DOHH2 (cell line): ENCODE data around the gene SPOUT1.
A peak's percentile ranks its signal among the peaks of the same experiment; 100 is the strongest.

Source experiments
- H3F3A ChIP-seq: fragments of 200-600 bp; sonication (generic), shearing (Covaris generic); 2 replicates; pipeline ENCODE4 v1.6.0; 2016; ENCODE audit warnings: antibody characterized with exemption, mild to moderate bottlenecking; ENCODE audit not compliant: control insufficient read depth, insufficient read depth
- H3K27ac ChIP-seq: fragments of 200-600 bp; sonication (generic); 2 replicates; pipeline ENCODE4 v1.5.1; 2014; ENCODE audit warnings: low read depth, mild to moderate bottlenecking, low read length, moderate library complexity
- H3K27me3 ChIP-seq: fragments of 200-600 bp; sonication (generic); 2 replicates; pipeline ENCODE4 v1.6.1; 2014; ENCODE audit warnings: mild to moderate bottlenecking, low read length, mixed read lengths; ENCODE audit not compliant: control insufficient read depth
- H3K36me3 ChIP-seq: fragments of 200-600 bp; sonication (generic); 2 replicates; pipeline ENCODE4 v1.6.1; 2014; ENCODE audit warnings: mild to moderate bottlenecking, low read length, moderate library complexity, mixed read lengths; ENCODE audit not compliant: control insufficient read depth
- H3K4me1 ChIP-seq: fragments of 200-600 bp; sonication (generic); 2 replicates; pipeline ENCODE4 v1.6.1; 2014; ENCODE audit warnings: mild to moderate bottlenecking, low read length, mixed read lengths; ENCODE audit not compliant: control insufficient read depth
- H3K4me2 ChIP-seq: fragments of 200-600 bp; sonication (generic); 2 replicates; pipeline ENCODE4 v1.6.0; 2014; ENCODE audit warnings: mild to moderate bottlenecking, low read length, moderate library complexity
- H3K4me3 ChIP-seq: fragments of 200-600 bp; sonication (generic); 2 replicates; pipeline ENCODE4 v1.5.1; 2014; ENCODE audit warnings: mild to moderate bottlenecking, low read length, mixed read lengths
- H3K79me2 ChIP-seq: fragments of 200-600 bp; sonication (generic); 2 replicates; pipeline ENCODE4 v1.6.1; 2014; ENCODE audit warnings: mild to moderate bottlenecking, low read length, mixed read lengths; ENCODE audit not compliant: control insufficient read depth
- H3K9me2 ChIP-seq: fragments of 200-600 bp; sonication (generic); replicated peaks from 2 replicates; pipeline ENCODE4 v1.6.1; 2014; ENCODE audit warnings: mild to moderate bottlenecking, low read length, mixed read lengths; ENCODE audit not compliant: control insufficient read depth
- H3K9me3 ChIP-seq: fragments of 200-600 bp; sonication (generic); 2 replicates; pipeline ENCODE4 v1.6.1; 2014; ENCODE audit warnings: antibody characterized with exemption, low read length, mixed read lengths; ENCODE audit not compliant: control insufficient read depth, insufficient read depth
- H4K20me1 ChIP-seq: fragments of 200-600 bp; sonication (generic); 2 replicates; pipeline ENCODE4 v1.6.0; 2014; ENCODE audit warnings: low read depth, mild to moderate bottlenecking, antibody characterized with exemption, low read length, moderate library complexity; ENCODE audit not compliant: control insufficient read depth, insufficient read depth
- EZH2phosphoT487 ChIP-seq: fragments of 200-600 bp; sonication (generic); IDR thresholded peaks from 2 replicates; pipeline ENCODE4 v1.6.1; 2017; ENCODE audit warnings: borderline replicate concordance, mild to moderate bottlenecking, antibody characterized with exemption, low read length, moderate library complexity, mixed read lengths
- TF ChIP-seq, protein P1 (sequence below): fragments of 200-600 bp; sonication (generic); IDR thresholded peaks from one replicate; pipeline ENCODE4 v1.5.1; 2014; ENCODE audit warnings: antibody characterized with exemption, mild to moderate bottlenecking, low read depth, low read length; ENCODE audit not compliant: poor library complexity, severe bottlenecking

The SPOUT1 gene

DNA sequence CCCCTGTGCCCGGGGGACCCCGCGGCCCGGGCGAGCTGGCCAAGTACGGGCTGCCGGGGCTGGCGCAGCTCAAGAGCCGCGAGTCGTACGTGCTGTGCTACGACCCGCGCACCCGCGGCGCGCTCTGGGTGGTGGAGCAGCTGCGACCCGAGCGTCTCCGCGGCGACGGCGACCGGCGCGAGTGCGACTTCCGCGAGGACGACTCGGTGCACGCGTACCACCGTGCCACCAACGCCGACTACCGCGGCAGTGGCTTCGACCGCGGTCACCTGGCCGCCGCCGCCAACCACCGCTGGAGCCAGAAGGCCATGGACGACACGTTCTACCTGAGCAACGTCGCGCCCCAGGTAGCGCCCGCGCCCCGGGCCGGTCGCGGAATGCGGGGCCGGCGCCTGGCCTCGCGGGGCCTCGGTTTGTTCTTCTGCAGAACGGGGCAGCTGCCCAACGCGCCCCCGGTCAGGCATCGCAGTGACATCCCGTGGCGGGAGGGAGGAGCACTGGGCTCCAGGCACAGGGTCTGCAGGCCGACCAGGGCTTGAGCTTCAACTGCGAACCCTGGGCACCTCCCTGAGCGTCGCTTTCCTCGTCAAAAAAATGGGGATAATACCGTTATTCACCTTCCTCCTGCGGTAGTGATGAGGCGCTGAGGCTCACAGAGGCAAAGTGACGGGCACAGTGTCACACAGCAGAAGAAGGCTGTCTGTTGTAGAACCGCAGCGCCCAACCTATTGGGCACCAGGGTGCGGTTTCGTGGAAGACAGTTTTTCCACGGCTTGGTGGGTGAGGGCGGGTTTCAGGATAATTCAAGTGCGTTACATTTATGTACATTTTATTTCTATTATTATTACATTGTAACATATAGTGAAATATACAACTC lies 10.5 kb downstream of the SPOUT1 start:
- Histone ChIP-seq H3K4me2 (peak overlapping the region; percentile 98), H3K79me2 (peaks cover 19% of the 10 kb centered on the region), H4K20me1 (no peaks in the 10 kb centered on the region), H3K27me3 (no peaks in the 10 kb centered on the region), H3K27ac (peak overlapping the region; percentile 32; the same call in 1 of the 2 replicates), H3K9me2 (no peaks in the 10 kb centered on the region), H3K9me3 (no peaks in the 10 kb centered on the region), H3K4me3 (peak overlapping the region; percentile 89), H3F3A (no peaks in the 10 kb centered on the region), H3K36me3 (peaks cover 50% of the 10 kb centered on the region), H3K4me1 (peaks cover 29% of the 10 kb centered on the region)
- TF ChIP-seq, protein P1, sequence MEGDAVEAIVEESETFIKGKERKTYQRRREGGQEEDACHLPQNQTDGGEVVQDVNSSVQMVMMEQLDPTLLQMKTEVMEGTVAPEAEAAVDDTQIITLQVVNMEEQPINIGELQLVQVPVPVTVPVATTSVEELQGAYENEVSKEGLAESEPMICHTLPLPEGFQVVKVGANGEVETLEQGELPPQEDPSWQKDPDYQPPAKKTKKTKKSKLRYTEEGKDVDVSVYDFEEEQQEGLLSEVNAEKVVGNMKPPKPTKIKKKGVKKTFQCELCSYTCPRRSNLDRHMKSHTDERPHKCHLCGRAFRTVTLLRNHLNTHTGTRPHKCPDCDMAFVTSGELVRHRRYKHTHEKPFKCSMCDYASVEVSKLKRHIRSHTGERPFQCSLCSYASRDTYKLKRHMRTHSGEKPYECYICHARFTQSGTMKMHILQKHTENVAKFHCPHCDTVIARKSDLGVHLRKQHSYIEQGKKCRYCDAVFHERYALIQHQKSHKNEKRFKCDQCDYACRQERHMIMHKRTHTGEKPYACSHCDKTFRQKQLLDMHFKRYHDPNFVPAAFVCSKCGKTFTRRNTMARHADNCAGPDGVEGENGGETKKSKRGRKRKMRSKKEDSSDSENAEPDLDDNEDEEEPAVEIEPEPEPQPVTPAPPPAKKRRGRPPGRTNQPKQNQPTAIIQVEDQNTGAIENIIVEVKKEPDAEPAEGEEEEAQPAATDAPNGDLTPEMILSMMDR = peak; percentile 15
- no peak for TF ChIP-seq EZH2phosphoT487

DNA sequence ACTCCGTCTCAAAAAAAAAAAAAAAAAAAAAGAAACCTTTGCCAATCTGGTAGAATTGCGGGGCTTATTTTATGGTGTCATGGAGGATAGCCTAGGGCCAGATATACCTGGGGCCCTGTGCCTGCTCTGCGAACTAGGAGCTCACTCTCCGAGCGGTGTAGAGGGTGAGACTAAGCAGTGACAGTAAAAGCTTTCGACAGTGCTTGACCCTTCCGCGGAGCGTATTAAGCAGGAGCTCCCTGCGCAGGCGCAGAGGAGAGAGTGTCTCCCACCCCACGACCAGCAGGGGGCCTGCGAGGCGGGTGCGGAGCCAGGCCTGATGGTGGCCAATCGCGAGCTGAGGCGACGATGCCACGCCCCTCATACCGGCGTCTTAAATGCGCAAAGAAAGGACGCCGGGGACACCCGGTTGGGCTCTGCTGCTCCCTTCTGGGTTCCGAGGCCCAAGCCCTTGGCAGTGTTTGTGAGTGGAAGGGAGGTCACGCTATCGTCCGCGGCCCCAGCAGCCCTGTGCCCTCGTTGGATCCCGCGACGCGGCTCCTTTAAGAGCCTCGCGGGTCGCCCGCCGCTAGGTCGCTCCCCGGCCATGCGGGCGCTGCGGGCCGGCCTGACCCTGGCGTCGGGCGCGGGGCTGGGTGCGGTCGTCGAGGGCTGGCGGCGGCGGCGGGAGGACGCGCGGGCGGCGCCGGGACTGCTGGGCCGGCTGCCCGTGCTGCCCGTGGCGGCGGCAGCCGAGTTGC lies 11.3 kb downstream of the SPOUT1 start, which contains the start of gene ENDOG:
TSS of gene ENDOG (plus strand) at position 402 of the 740 bp plus-strand sequence. CDS start at position 587, 185 bp downstream.
- Histone ChIP-seq H3K4me1 (peaks cover 29% of the 10 kb centered on the region), H4K20me1 (no peaks in the 10 kb centered on the region), H3K9me3 (no peaks in the 10 kb centered on the region), H3K4me2 (peak within 1 kb of the TSS; percentile 98), H3K9me2 (no peaks in the 10 kb centered on the region), H3K79me2 (peaks cover 19% of the 10 kb centered on the region), H3K36me3 (peaks cover 42% of the 10 kb centered on the region), H3K27ac (peak within 1 kb of the TSS; percentile 32; the same call in 1 of the 2 replicates), H3F3A (no peaks in the 10 kb centered on the region), H3K4me3 (peak within 1 kb of the TSS; percentile 89), H3K27me3 (no peaks in the 10 kb centered on the region)
- TF ChIP-seq, protein P1 = peak; percentile 87
- TF ChIP-seq EZH2phosphoT487 = no peak

DNA sequence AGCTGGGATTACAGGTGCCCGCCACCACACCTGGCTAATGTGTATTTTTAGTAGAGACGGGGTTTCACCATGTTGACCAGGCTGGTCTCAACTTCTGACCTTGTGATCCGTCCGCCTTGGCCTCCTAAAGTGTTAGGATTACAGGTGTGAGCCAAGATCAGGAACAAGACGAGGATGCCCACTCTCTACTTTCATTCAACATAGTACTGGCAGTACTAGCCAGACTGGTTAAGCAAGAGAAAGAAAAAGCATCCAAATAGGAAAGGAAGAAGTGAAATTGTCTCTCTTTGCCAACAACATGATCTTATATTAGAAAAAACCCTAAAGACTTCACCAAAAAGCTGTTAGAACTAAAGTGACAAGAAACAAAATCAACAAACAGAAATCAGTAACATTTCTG lies 18.7 kb downstream of the SPOUT1 start:
- peaks cover 16% of the 10 kb centered on the region for H3K36me3 ChIP-seq
- no peaks in the 10 kb centered on the region for H3K79me2 ChIP-seq
- no peak overlapping the region for H3K4me2 ChIP-seq
- no peak overlapping the region for H3K27ac ChIP-seq
- no peak overlapping the region for H3K4me3 ChIP-seq
- no peaks in the 10 kb centered on the region for H3K27me3 ChIP-seq
- H3K9me3 ChIP-seq = no peaks in the 10 kb centered on the region
- no peaks in the 10 kb centered on the region for H3K9me2 ChIP-seq
- no peaks in the 10 kb centered on the region for H4K20me1 ChIP-seq
- H3K4me1 ChIP-seq = peaks cover 8% of the 10 kb centered on the region
- peaks cover 3% of the 10 kb centered on the region; the same call in 1 of the 2 replicates for H3F3A ChIP-seq
- TF ChIP-seq, protein P1 = no peak
- TF ChIP-seq EZH2phosphoT487 = no peak
